ENCODE measurements around the gene PROK2.

- TF ChIP-seq POLR2A (IDR thresholded peaks at IDR 0.05) (no peak), CTCF (IDR thresholded peaks at IDR 0.05) (no peak), POLR2AphosphoS5 (IDR thresholded peaks at IDR 0.05) (no peak)
Observed at GRCh38 chr3:71780430-71780829, 4.5 kb downstream of the PROK2 start.

All from gastroesophageal sphincter (tissue), 3 donors.